Cardiac muscle cell (in vitro differentiated cells and primary cell): ENCODE results near the gene WDR1. TPM values are rescaled to one million over a fixed set of nuclear protein-coding genes. Genes with fewer than 3 reads are reported as not detected.

ENCODE experiments used
- DNase-seq, 2 donors: peaks; one replicate each; pipeline versions ENCODE4 v3.0.0 to v3.0.0-alpha.2; 2010 to 2017; ENCODE audit warnings: low read depth in 1 of 2, low spot score in 1 of 2
- H3K27ac ChIP-seq: fragments of 200-600 bp; sonication (generic); 2 replicates; pipeline ENCODE4 v1.5.1; 2016
- H3K27me3 ChIP-seq: fragments of 200-600 bp; sonication (generic); 2 replicates; pipeline ENCODE4 v1.6.0; 2016; ENCODE audit warnings: control low read depth
- H3K36me3 ChIP-seq: fragments of 200-600 bp; sonication (generic); 2 replicates; pipeline ENCODE4 v1.5.1; 2016; ENCODE audit warnings: control low read depth
- H3K4me1 ChIP-seq: fragments of 200-600 bp; sonication (generic); 2 replicates; pipeline ENCODE4 v1.8.1; 2017; ENCODE audit warnings: low read depth, mild to moderate bottlenecking, mixed run types
- H3K4me3 ChIP-seq: fragments of 200-600 bp; sonication (generic); 2 replicates; pipeline ENCODE4 v1.5.1; 2016; ENCODE audit warnings: mild to moderate bottlenecking
- H3K9me3 ChIP-seq: fragments of 200-600 bp; sonication (generic); 2 replicates; pipeline ENCODE4 v1.5.1; 2017; ENCODE audit warnings: low read depth, mild to moderate bottlenecking, control low read depth
- CTCF ChIP-seq: IDR thresholded peaks from 2 replicates; pipeline ENCODE4 v1.5.1; 2012; ENCODE audit warnings: low read depth, mild to moderate bottlenecking, low read length
- polyA plus RNA-seq: library from polyadenylated mRNA; unstranded; fragments of >200 nt; fragmentation: Nextera tagmentation; extraction: Ambion mirVana; gene quantifications from 2 replicates; pipeline ENCODE4 v1.2.1, GENCODE V29; 2016
- total RNA-seq: library from RNA; depleted of rRNA; stranded (reverse); fragments of >200 nt; gene quantifications from 2 replicates; pipeline ENCODE4 v1.2.3, GENCODE V29; 2016

The WDR1 gene
- total and polyA plus RNA-seq, 2 experiments from 2014 or later: 198 to 347 TPM

GRCh38 chr4:10074767-10075105 is 41.9 kb downstream of the WDR1 start:
- H3K36me3 ChIP-seq: peaks cover 57% of the 10 kb centered on the region
- DNase-seq: peak; percentile 42 to 60

GRCh38 chr4:10074076-10074766 is 42.4 kb downstream of the WDR1 start:
- Histone ChIP-seq H3K4me1 (no peaks in the 10 kb centered on the region), H3K9me3 (no peaks in the 10 kb centered on the region), H3K27ac (peak overlapping the region; percentile 55), H3K36me3 (peaks cover 52% of the 10 kb centered on the region), H3K27me3 (no peaks in the 10 kb centered on the region), H3K4me3 (no peak overlapping the region)
- DNase-seq: no peak
- TF ChIP-seq CTCF: no peak

More at GRCh38 chr4:10074767-10075105, 41.9 kb downstream of the WDR1 start:
- H3K4me3 ChIP-seq: no peak overlapping the region
- no peaks in the 10 kb centered on the region for H3K4me1 ChIP-seq
- peak overlapping the region; percentile 71 for H3K27ac ChIP-seq
- no peaks in the 10 kb centered on the region for H3K9me3 ChIP-seq
- TF ChIP-seq CTCF: peak; percentile 54
- no peaks in the 10 kb centered on the region for H3K27me3 ChIP-seq

GRCh38 chr4:10072420-10073017 is 44.1 kb downstream of the WDR1 start:
- Histone ChIP-seq H3K4me1 (no peaks in the 10 kb centered on the region), H3K27me3 (no peaks in the 10 kb centered on the region), H3K27ac (peak overlapping the region; percentile 67), H3K36me3 (peaks cover 44% of the 10 kb centered on the region), H3K9me3 (no peaks in the 10 kb centered on the region), H3K4me3 (no peak overlapping the region)
- TF ChIP-seq CTCF: no peak
- no peak for DNase-seq

- no peaks in the 10 kb centered on the region for H3K4me1 ChIP-seq
- no peak overlapping the region for H3K4me3 ChIP-seq
- H3K9me3 ChIP-seq: no peaks in the 10 kb centered on the region
- H3K27ac ChIP-seq: no peak overlapping the region
- peaks cover 24% of the 10 kb centered on the region for H3K36me3 ChIP-seq
- no peaks in the 10 kb centered on the region for H3K27me3 ChIP-seq
- no peak for DNase-seq
- no peak for TF ChIP-seq CTCF
These were observed 47.4 kb downstream of the WDR1 start for GRCh38 chr4:10069075-10069642.

GRCh38 chr4:10066670-10067651 is 49.6 kb downstream of the WDR1 start:
- Histone ChIP-seq H3K36me3 (peaks cover 14% of the 10 kb centered on the region), H3K9me3 (no peaks in the 10 kb centered on the region)
- no peak for DNase-seq

More at GRCh38 chr4:10066670-10067651, 49.6 kb downstream of the WDR1 start:
- Histone ChIP-seq H3K27me3 (no peaks in the 10 kb centered on the region), H3K4me3 (no peak overlapping the region), H3K27ac (no peak overlapping the region), H3K4me1 (no peaks in the 10 kb centered on the region)
- no peak for TF ChIP-seq CTCF
